Activated naive CD8-positive, alpha-beta T cell (primary cell): ENCODE data around the gene RAPGEF1.

Experiments used
- H3K27ac Mint-ChIP-seq: one replicate; pipeline ENCODE4 v1.8.0; 2021; ENCODE audit warnings: mixed read lengths
- H3K27me3 Mint-ChIP-seq: one replicate; pipeline ENCODE4 v1.8.0; 2021; ENCODE audit warnings: mixed read lengths
- H3K36me3 Mint-ChIP-seq: one replicate; pipeline ENCODE4 v1.8.0; 2021; ENCODE audit warnings: mixed read lengths
- H3K4me1 Mint-ChIP-seq: one replicate; pipeline ENCODE4 v1.8.0; 2021; ENCODE audit warnings: low read depth, mixed read lengths
- H3K4me3 Mint-ChIP-seq: one replicate; pipeline ENCODE4 v1.8.0; 2021; ENCODE audit warnings: mild to moderate bottlenecking, mixed read lengths
- H3K9me3 Mint-ChIP-seq: one replicate; pipeline ENCODE4 v1.8.0; 2021; ENCODE audit warnings: low read depth, mixed read lengths

Gene RAPGEF1

GRCh38 chr9:131546336-131547084, 193.4 kb downstream of the RAPGEF1 start:
- Mint-ChIP-seq H3K4me3 (peak overlapping the region; percentile 80), H3K4me1 (peaks cover 15% of the 10 kb centered on the region), H3K9me3 (peaks cover 8% of the 10 kb centered on the region), H3K27me3 (peaks cover 32% of the 10 kb centered on the region), H3K27ac (no peak overlapping the region), H3K36me3 (peaks cover 11% of the 10 kb centered on the region)

GRCh38 chr9:131545786-131546335, 194.0 kb downstream of the RAPGEF1 start:
- Mint-ChIP-seq H3K4me1 (peaks cover 15% of the 10 kb centered on the region), H3K9me3 (peaks cover 8% of the 10 kb centered on the region), H3K27me3 (peaks cover 31% of the 10 kb centered on the region), H3K27ac (no peak overlapping the region), H3K4me3 (peak overlapping the region; percentile 57), H3K36me3 (peaks cover 11% of the 10 kb centered on the region)

GRCh38 chr9:131545003-131545785, 194.7 kb downstream of the RAPGEF1 start, which contains the start of gene PRRT1B:
TSS of gene PRRT1B (plus strand) at chr9:131545523. CDS start at chr9:131545616, 93 bp downstream.
- peaks cover 11% of the 10 kb centered on the region for H3K36me3 Mint-ChIP-seq
- peaks cover 20% of the 10 kb centered on the region for H3K4me1 Mint-ChIP-seq
- H3K27ac Mint-ChIP-seq = no peak within 1 kb of the TSS
- H3K4me3 Mint-ChIP-seq = peak within 1 kb of the TSS; percentile 57
- peaks cover 29% of the 10 kb centered on the region for H3K27me3 Mint-ChIP-seq
- peaks cover 8% of the 10 kb centered on the region for H3K9me3 Mint-ChIP-seq

GRCh38 chr9:131543141-131543540, 196.7 kb downstream of the RAPGEF1 start:
- no peak overlapping the region for H3K4me3 Mint-ChIP-seq
- H3K9me3 Mint-ChIP-seq = peaks cover 8% of the 10 kb centered on the region
- H3K27ac Mint-ChIP-seq = no peak overlapping the region
- peaks cover 26% of the 10 kb centered on the region for H3K4me1 Mint-ChIP-seq
- peaks cover 11% of the 10 kb centered on the region for H3K27me3 Mint-ChIP-seq
- peaks cover 10% of the 10 kb centered on the region for H3K36me3 Mint-ChIP-seq

- Mint-ChIP-seq H3K9me3 (peaks cover 8% of the 10 kb centered on the region), H3K4me1 (peaks cover 33% of the 10 kb centered on the region), H3K27me3 (no peaks in the 10 kb centered on the region), H3K36me3 (peaks cover 8% of the 10 kb centered on the region), H3K4me3 (no peak overlapping the region), H3K27ac (no peak overlapping the region)
Observed at GRCh38 chr9:131539223-131539923, 200.5 kb downstream of the RAPGEF1 start.

GRCh38 chr9:131537946-131538345, 201.9 kb downstream of the RAPGEF1 start:
- Mint-ChIP-seq H3K27ac (no peak overlapping the region), H3K27me3 (no peaks in the 10 kb centered on the region), H3K4me3 (no peak overlapping the region), H3K4me1 (peaks cover 37% of the 10 kb centered on the region), H3K9me3 (peaks cover 4% of the 10 kb centered on the region), H3K36me3 (peaks cover 2% of the 10 kb centered on the region)

GRCh38 chr9:131534721-131535237, 205.1 kb downstream of the RAPGEF1 start:
- Mint-ChIP-seq H3K9me3 (no peaks in the 10 kb centered on the region), H3K36me3 (no peaks in the 10 kb centered on the region), H3K4me3 (peak overlapping the region; percentile 66), H3K27me3 (no peaks in the 10 kb centered on the region), H3K27ac (peak overlapping the region; percentile 54), H3K4me1 (peaks cover 36% of the 10 kb centered on the region)

GRCh38 chr9:131530920-131531832, 208.7 kb downstream of the RAPGEF1 start, which contains the start of gene UCK1:
TSS of gene UCK1 (minus strand) at chr9:131531263. CDS start at chr9:131531174, 89 bp downstream.
- H3K4me1 Mint-ChIP-seq = peaks cover 29% of the 10 kb centered on the region
- peak within 1 kb of the TSS; percentile 83 for H3K4me3 Mint-ChIP-seq
- H3K27me3 Mint-ChIP-seq = no peaks in the 10 kb centered on the region
- H3K36me3 Mint-ChIP-seq = no peaks in the 10 kb centered on the region
- no peaks in the 10 kb centered on the region for H3K9me3 Mint-ChIP-seq
- no peak within 1 kb of the TSS for H3K27ac Mint-ChIP-seq

GRCh38 chr9:131530546-131530919, 209.3 kb downstream of the RAPGEF1 start:
- H3K4me1 Mint-ChIP-seq = peaks cover 26% of the 10 kb centered on the region
- no peak overlapping the region for H3K27ac Mint-ChIP-seq
- H3K9me3 Mint-ChIP-seq = no peaks in the 10 kb centered on the region

GRCh38 chr9:131529597-131530545, 210.0 kb downstream of the RAPGEF1 start:
- no peaks in the 10 kb centered on the region for H3K27me3 Mint-ChIP-seq
- H3K9me3 Mint-ChIP-seq = no peaks in the 10 kb centered on the region
- peak overlapping the region; percentile 75 for H3K27ac Mint-ChIP-seq
- H3K36me3 Mint-ChIP-seq = no peaks in the 10 kb centered on the region
- H3K4me3 Mint-ChIP-seq = peak overlapping the region; percentile 83
- peaks cover 21% of the 10 kb centered on the region for H3K4me1 Mint-ChIP-seq

More at GRCh38 chr9:131530546-131530919, 209.3 kb downstream of the RAPGEF1 start:
- Mint-ChIP-seq H3K4me3 (peak overlapping the region; percentile 83), H3K27me3 (no peaks in the 10 kb centered on the region), H3K36me3 (no peaks in the 10 kb centered on the region)

GRCh38 chr9:131528886-131529505, 210.9 kb downstream of the RAPGEF1 start:
- H3K4me3 Mint-ChIP-seq = peak overlapping the region; percentile 83
- no peak overlapping the region for H3K27ac Mint-ChIP-seq
- no peaks in the 10 kb centered on the region for H3K9me3 Mint-ChIP-seq
- H3K27me3 Mint-ChIP-seq = no peaks in the 10 kb centered on the region
- peaks cover 16% of the 10 kb centered on the region for H3K4me1 Mint-ChIP-seq
- H3K36me3 Mint-ChIP-seq = no peaks in the 10 kb centered on the region

GRCh38 chr9:131528186-131528585, 211.7 kb downstream of the RAPGEF1 start:
- Mint-ChIP-seq H3K27me3 (no peaks in the 10 kb centered on the region), H3K4me1 (peaks cover 16% of the 10 kb centered on the region), H3K36me3 (no peaks in the 10 kb centered on the region), H3K27ac (no peak overlapping the region), H3K4me3 (peak overlapping the region; percentile 69), H3K9me3 (no peaks in the 10 kb centered on the region)
